Upper lobe of left lung (tissue), 6 donors: Measurements from ENCODE around the gene MYRF. TPM values are rescaled to one million over a fixed set of nuclear protein-coding genes. Genes with fewer than 3 reads are reported as not detected.

Experiments
- ATAC-seq, 2 donors: fragments of 200-7000 bp; cut with Tn5 transposase; one replicate each; pipeline ENCODE4 v1.9.1; 2022; ENCODE audit warnings: mild to moderate bottlenecking in 2 of 2, moderate library complexity in 2 of 2; ENCODE audit not compliant: low FRiP score in 2 of 2
- DNase-seq, 2 donors: peaks; one replicate each; pipeline ENCODE4 v3.0.0-alpha.2; 2019 to 2020
- H3K27ac ChIP-seq, 4 donors: fragments of 200-600 bp; sonication (generic); one replicate each; pipeline ENCODE4 v1.5.1; 2016 to 2019
- H3K27me3 ChIP-seq, 4 donors: fragments of 200-600 bp; sonication (generic); one replicate each; pipeline ENCODE4 v1.5.1; 2017 to 2019
- H3K36me3 ChIP-seq, 4 donors: fragments of 200-600 bp; sonication (generic); one replicate each; pipeline ENCODE4 v1.5.1; 2016 to 2019
- H3K4me1 ChIP-seq, 4 donors: fragments of 200-600 bp; sonication (generic); one replicate each; pipeline ENCODE4 v1.5.1; 2018 to 2019
- H3K4me3 ChIP-seq, 4 donors: fragments of 200-600 bp; sonication (generic); one replicate each; pipeline ENCODE4 v1.5.1; 2017 to 2019; ENCODE audit warnings: mild to moderate bottlenecking in 2 of 4, moderate library complexity in 1 of 4
- H3K9me3 ChIP-seq, 4 donors: fragments of 200-600 bp; sonication (generic); one replicate each; pipeline ENCODE4 v1.5.1; 2018 to 2019
- CTCF ChIP-seq, 6 experiments: fragments of 450-650 bp in 4 of 6; fragments of 200-600 bp in 2 of 6; sonication (generic) in 2 of 6; IDR thresholded peaks; one replicate each; pipeline ENCODE4 v1.5.1; 2016 to 2019; ENCODE audit warnings: antibody characterized with exemption in 6 of 6
- EP300 ChIP-seq, 4 donors: sonication (generic); formaldehyde crosslinking; IDR thresholded peaks; one replicate each; pipeline ENCODE4 v1.5.1; 2017; ENCODE audit warnings: antibody characterized with exemption in 4 of 4, control low read depth in 2 of 4
- POLR2A ChIP-seq, 4 donors: fragments of 450-650 bp; IDR thresholded peaks; one replicate each; pipeline ENCODE4 v1.5.1; 2016 to 2017; ENCODE audit warnings: antibody characterized with exemption in 4 of 4, mild to moderate bottlenecking in 2 of 4
- POLR2AphosphoS5 ChIP-seq, 2 donors: sonication (generic); formaldehyde crosslinking; IDR thresholded peaks; one replicate each; pipeline ENCODE4 v1.5.1; 2017; ENCODE audit warnings: antibody characterized with exemption in 2 of 2
- WGBS, 2 donors: methylation state at CpG; one replicate each; pipeline ENCODE4 v1.1.5; 2017 to 2018; 5-methylcytosine and 5-hydroxymethylcytosine counted together
- total RNA-seq, 6 donors: library from RNA; depleted of rRNA in 4 of 6; stranded (reverse); fragments of >200 nt in 4 of 6; gene quantifications; one replicate each; pipeline versions ENCODE4 v1.1.0 to v1.2.1, GENCODE V29; 2016 to 2021
- donor health status: DM: no; HTN: no; CAD: no; lungs with moderate emphysema.
- donor health status: DM: no; HTN: yes; CAD: no; lungs with severe emphysema.

Gene MYRF
- total RNA-seq, 6 donors from 2014 or later, result 32.5 to 147 (median 50.7) TPM

- TF ChIP-seq POLR2A (IDR thresholded peaks at IDR 0.05) (no peak), CTCF (IDR thresholded peaks at IDR 0.05) (no peak), POLR2AphosphoS5 (IDR thresholded peaks at IDR 0.05) (no peak), EP300 (IDR thresholded peaks at IDR 0.05) (no peak)
- WGBS, 2 donors, result 80 to 84% methylated on average over 4 to 5 of the region's 5 CpGs
- DNase-seq, result no peak
These were observed 1.2 kb downstream of the MYRF start for GRCh38 chr11:61753672-61754071.

GRCh38 chr11:61754534-61755482 is 2.4 kb downstream of the MYRF start:
- H3K4me3 ChIP-seq, result peak overlapping the region in 1 of 4 donors; percentile 59
- peak in 1 of 2 donors; percentile 29 for ATAC-seq
- H3K4me1 ChIP-seq, result peaks cover 8 to 23% (median 16%) of the 10 kb centered on the region in 4 donors
- no peaks in the 10 kb centered on the region for H3K36me3 ChIP-seq
- peaks cover 0 to 5% (median 3%) of the 10 kb centered on the region in 4 donors for H3K27me3 ChIP-seq
- 86 to 94% methylated on average over 6 to 27 of the region's 31 CpGs for WGBS, 2 donors
- no peaks in the 10 kb centered on the region for H3K9me3 ChIP-seq
- TF ChIP-seq CTCF (IDR thresholded peaks at IDR 0.05) (no peak), POLR2AphosphoS5 (IDR thresholded peaks at IDR 0.05) (no peak), EP300 (IDR thresholded peaks at IDR 0.05) (no peak), POLR2A (IDR thresholded peaks at IDR 0.05) (no peak)
- DNase-seq, result peak; percentile 32 to 82
- peak overlapping the region; percentile 27 to 63 (median 50) for H3K27ac ChIP-seq

More at GRCh38 chr11:61753672-61754071, 1.2 kb downstream of the MYRF start:
- Histone ChIP-seq H3K9me3 (no peaks in the 10 kb centered on the region), H3K27me3 (peaks cover 0 to 5% (median 3%) of the 10 kb centered on the region in 4 donors), H3K4me3 (peak overlapping the region in 3 of 4 donors; percentile 40 to 59 (median 51)), H3K4me1 (peaks cover 8 to 23% (median 16%) of the 10 kb centered on the region in 4 donors), H3K36me3 (no peaks in the 10 kb centered on the region), H3K27ac (peak overlapping the region in 3 of 4 donors; percentile 45 to 75 (median 55))
- no peak for ATAC-seq

GRCh38 chr11:61756147-61756451 is 3.7 kb downstream of the MYRF start:
- no peak for ATAC-seq
- 71 to 78% methylated on average over 4 of the region's 4 CpGs for WGBS, 2 donors
- H3K36me3 ChIP-seq, result no peaks in the 10 kb centered on the region
- no peaks in the 10 kb centered on the region for H3K9me3 ChIP-seq
- H3K27me3 ChIP-seq, result peaks cover 0 to 5% (median 3%) of the 10 kb centered on the region in 4 donors
- H3K4me3 ChIP-seq, result no peak overlapping the region
- H3K27ac ChIP-seq, result peak overlapping the region in 3 of 4 donors; percentile 4 to 36 (median 30)
- peaks cover 8 to 23% (median 16%) of the 10 kb centered on the region in 4 donors for H3K4me1 ChIP-seq
- DNase-seq, result no peak
- TF ChIP-seq EP300 (IDR thresholded peaks at IDR 0.05) (no peak), CTCF (IDR thresholded peaks at IDR 0.05) (no peak), POLR2AphosphoS5 (IDR thresholded peaks at IDR 0.05) (no peak), POLR2A (IDR thresholded peaks at IDR 0.05) (no peak)

GRCh38 chr11:61756452-61757212 is 4.2 kb downstream of the MYRF start:
- 69 to 82% methylated on average over 4 to 9 of the region's 9 CpGs for WGBS, 2 donors
- DNase-seq (peak in 1 of 2 donors; percentile 20), ATAC-seq (no peak)
- no peak for TF ChIP-seq CTCF (IDR thresholded peaks at IDR 0.05)
- TF ChIP-seq POLR2AphosphoS5 (IDR thresholded peaks at IDR 0.05), result no peak
- no peak for TF ChIP-seq POLR2A (IDR thresholded peaks at IDR 0.05)
- TF ChIP-seq EP300 (IDR thresholded peaks at IDR 0.05), result no peak
- peaks cover 8 to 23% (median 16%) of the 10 kb centered on the region in 4 donors for H3K4me1 ChIP-seq
- H3K27ac ChIP-seq, result peak overlapping the region in 3 of 4 donors; percentile 4 to 36 (median 30)
- H3K36me3 ChIP-seq, result no peaks in the 10 kb centered on the region
- H3K27me3 ChIP-seq, result peaks cover 0 to 5% (median 3%) of the 10 kb centered on the region in 4 donors
- H3K9me3 ChIP-seq, result no peaks in the 10 kb centered on the region
- no peak overlapping the region for H3K4me3 ChIP-seq
